Transverse colon (tissue), 4 donors: ENCODE measurements around the gene MED26.

ENCODE experiments used
- EP300 ChIP-seq: sonication (generic); formaldehyde crosslinking; IDR thresholded peaks from one replicate; pipeline ENCODE4 v1.6.1; 2017; ENCODE audit warnings: antibody characterized with exemption, low read depth
- POLR2A ChIP-seq: fragments of 450-650 bp; IDR thresholded peaks from one replicate; pipeline ENCODE4 v1.6.1; 2016; ENCODE audit warnings: antibody characterized with exemption, mild to moderate bottlenecking, moderate library complexity
- POLR2AphosphoS5 ChIP-seq, 3 donors: sonication (generic); formaldehyde crosslinking; IDR thresholded peaks; one replicate each; pipeline ENCODE4 v1.6.1; 2016; ENCODE audit warnings: antibody characterized with exemption in 3 of 3
- TF ChIP-seq, protein P1 (sequence below), 5 experiments: fragments of 200-600 bp in 3 of 5; fragments of 450-650 bp in 2 of 5; sonication (generic) in 3 of 5; IDR thresholded peaks; 1 replicate in 2 of 5; 2 replicates in 3 of 5; pipeline ENCODE4 v1.5.1; 2016 to 2017; ENCODE audit warnings: antibody characterized with exemption in 5 of 5, inconsistent platforms in 3 of 5, mild to moderate bottlenecking in 2 of 5, moderate library complexity in 1 of 5

DNA sequence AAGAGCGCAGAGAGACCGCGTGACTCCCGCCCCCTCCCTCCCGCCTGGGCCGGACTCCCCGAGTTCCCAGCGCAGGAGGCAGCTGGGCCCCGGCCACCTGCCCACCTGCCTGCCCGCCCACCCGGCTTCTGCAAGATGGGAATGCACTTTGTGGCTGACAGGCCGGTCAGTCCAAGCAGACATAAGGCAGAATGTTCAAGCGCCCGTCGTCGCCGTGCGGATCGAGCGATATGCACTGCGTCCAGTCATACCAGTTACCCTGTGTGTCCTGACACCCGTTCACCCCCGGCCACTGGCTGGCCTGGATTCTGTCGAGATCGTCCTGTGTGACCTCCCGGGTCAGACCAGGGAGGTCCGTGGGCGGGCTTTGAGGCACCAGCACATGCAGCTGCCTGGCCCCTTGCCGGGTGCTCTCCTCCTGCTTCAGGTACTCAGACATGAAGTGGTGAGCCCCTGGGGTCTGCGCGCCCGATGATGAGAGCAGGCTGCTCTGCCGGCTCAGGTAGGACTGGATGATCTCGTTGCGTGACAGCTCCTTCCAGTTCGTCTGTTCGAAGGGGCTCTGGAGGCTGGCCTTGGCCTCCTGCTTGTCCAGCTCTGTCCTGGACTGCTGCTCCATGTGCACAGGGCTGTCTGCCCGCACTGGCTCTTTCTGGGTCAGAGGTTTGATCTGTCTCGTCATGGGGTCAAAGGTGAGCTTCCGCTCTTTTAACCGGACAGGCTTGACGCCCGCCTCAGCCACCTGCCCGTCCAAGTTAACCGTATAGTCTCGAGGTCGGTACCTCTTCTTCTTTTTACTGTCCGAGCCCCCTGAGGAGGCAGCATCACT is 51.9 kb downstream of the MED26 start:
- TF ChIP-seq, protein P1, sequence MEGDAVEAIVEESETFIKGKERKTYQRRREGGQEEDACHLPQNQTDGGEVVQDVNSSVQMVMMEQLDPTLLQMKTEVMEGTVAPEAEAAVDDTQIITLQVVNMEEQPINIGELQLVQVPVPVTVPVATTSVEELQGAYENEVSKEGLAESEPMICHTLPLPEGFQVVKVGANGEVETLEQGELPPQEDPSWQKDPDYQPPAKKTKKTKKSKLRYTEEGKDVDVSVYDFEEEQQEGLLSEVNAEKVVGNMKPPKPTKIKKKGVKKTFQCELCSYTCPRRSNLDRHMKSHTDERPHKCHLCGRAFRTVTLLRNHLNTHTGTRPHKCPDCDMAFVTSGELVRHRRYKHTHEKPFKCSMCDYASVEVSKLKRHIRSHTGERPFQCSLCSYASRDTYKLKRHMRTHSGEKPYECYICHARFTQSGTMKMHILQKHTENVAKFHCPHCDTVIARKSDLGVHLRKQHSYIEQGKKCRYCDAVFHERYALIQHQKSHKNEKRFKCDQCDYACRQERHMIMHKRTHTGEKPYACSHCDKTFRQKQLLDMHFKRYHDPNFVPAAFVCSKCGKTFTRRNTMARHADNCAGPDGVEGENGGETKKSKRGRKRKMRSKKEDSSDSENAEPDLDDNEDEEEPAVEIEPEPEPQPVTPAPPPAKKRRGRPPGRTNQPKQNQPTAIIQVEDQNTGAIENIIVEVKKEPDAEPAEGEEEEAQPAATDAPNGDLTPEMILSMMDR (IDR thresholded peaks at IDR 0.05) = no peak
- TF ChIP-seq POLR2AphosphoS5 (IDR thresholded peaks at IDR 0.05) (no peak), POLR2A (no peak), EP300 (no peak)
